GM12872 (cell line): ENCODE measurements around the gene FLYWCH1.

Source experiments
- TF ChIP-seq, protein P1 (sequence below): IDR thresholded peaks from 3 replicates; pipeline ENCODE4 v1.5.1; 2011; ENCODE audit warnings: low read depth, mild to moderate bottlenecking, low read length, moderate library complexity; ENCODE audit not compliant: insufficient read depth

The FLYWCH1 gene, protein sequence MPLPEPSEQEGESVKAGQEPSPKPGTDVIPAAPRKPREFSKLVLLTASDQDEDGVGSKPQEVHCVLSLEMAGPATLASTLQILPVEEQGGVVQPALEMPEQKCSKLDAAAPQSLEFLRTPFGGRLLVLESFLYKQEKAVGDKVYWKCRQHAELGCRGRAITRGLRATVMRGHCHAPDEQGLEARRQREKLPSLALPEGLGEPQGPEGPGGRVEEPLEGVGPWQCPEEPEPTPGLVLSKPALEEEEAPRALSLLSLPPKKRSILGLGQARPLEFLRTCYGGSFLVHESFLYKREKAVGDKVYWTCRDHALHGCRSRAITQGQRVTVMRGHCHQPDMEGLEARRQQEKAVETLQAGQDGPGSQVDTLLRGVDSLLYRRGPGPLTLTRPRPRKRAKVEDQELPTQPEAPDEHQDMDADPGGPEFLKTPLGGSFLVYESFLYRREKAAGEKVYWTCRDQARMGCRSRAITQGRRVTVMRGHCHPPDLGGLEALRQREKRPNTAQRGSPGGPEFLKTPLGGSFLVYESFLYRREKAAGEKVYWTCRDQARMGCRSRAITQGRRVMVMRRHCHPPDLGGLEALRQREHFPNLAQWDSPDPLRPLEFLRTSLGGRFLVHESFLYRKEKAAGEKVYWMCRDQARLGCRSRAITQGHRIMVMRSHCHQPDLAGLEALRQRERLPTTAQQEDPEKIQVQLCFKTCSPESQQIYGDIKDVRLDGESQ

DNA sequence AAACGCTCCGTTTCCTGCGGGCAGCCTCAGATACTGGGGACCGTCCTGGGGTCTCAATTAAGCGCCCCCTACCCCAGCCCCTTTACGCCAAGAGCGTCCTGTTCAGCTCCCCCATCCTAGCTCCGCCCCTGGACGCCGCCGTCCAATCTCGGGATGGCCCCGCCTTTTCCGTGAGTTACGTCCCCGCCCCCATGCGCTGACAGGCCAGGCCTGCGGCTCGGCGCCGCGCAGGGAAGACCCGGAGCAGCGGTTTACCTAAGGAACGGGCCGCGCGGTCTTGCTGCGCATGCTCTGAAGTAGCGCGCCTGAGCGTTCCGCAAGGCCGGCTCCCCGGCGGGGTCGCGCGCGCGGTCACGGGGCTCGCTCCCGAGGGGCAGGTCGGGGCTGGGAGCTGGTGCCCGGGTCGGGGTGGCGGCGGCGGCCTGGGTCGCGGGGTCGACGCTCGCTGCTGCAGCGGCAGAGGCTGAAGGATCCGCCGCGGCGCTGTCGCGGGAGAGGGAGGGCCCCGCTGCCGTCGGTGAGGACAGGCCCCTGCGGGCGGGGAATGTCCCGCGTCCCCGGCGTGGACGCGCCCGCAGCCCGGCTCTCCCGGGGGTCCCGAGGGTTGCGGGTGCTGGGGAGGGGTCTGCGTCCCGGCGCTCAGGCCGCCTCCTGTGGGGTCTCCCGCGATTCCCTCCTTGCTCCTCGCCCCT, at the start of gene FLYWCH1:
TSS of gene FLYWCH1 (plus strand) at position 294 of the 692 bp plus-strand sequence. CDS start 17,755 bp downstream, outside the sequence.
- TF ChIP-seq, protein P1, sequence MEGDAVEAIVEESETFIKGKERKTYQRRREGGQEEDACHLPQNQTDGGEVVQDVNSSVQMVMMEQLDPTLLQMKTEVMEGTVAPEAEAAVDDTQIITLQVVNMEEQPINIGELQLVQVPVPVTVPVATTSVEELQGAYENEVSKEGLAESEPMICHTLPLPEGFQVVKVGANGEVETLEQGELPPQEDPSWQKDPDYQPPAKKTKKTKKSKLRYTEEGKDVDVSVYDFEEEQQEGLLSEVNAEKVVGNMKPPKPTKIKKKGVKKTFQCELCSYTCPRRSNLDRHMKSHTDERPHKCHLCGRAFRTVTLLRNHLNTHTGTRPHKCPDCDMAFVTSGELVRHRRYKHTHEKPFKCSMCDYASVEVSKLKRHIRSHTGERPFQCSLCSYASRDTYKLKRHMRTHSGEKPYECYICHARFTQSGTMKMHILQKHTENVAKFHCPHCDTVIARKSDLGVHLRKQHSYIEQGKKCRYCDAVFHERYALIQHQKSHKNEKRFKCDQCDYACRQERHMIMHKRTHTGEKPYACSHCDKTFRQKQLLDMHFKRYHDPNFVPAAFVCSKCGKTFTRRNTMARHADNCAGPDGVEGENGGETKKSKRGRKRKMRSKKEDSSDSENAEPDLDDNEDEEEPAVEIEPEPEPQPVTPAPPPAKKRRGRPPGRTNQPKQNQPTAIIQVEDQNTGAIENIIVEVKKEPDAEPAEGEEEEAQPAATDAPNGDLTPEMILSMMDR = no peak

DNA sequence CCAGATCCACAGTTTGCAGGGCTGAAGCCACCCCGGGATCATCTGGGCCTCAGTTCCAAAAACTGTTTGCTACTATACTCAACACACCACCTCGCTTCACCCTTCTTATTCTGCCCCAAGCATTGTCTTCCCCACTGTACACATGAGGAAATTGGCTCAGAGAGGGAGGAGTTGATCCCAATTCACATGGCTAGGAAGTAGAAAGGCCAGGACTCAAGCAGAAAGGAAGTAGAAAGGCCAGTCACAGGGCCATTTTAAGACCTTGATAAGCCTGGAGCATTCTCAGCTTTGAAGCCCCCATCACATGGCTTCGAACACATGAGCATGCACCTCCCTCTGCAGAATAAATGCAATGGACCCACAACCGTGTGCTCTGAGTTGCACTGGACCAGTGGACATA, 46.1 kb upstream of the FLYWCH1 start:
- TF ChIP-seq, protein P1 = no peak

DNA sequence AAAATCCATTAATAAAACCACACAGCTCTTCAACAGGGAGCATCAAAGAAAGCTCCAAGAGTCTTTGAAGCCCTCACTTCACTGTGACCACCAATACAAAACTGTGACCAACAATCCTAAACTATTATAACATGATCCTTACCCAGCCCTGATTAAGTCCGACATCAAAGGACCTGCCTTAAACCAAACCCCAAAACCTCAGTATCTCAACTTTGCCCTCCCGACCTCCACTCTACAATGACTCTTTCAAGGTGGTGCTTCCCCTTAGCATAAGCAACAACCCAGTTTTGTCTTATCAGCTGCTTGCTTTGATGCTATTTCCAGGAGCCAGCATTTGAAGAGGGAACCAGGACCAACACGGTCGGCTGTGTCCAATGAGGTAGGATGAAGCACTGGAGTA, 45.3 kb upstream of the FLYWCH1 start:
- TF ChIP-seq, protein P1 = no peak

DNA sequence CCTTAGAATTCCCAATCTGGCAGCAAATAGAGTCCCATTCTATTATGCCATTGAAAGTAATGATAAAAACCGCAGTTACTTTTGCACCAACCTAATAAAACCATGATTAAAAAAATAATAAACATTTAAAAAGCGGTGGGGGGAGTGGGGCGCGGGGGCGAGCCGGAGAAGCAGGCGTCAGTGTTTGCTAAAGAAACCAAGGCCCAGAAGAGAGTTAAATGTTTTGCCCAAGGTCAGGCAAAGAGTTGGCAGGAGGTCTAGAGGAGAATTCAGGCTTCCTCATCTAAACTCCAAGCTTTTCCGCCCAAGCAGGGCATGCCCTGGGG, 44.1 kb upstream of the FLYWCH1 start:
- TF ChIP-seq, protein P1 = no peak

DNA sequence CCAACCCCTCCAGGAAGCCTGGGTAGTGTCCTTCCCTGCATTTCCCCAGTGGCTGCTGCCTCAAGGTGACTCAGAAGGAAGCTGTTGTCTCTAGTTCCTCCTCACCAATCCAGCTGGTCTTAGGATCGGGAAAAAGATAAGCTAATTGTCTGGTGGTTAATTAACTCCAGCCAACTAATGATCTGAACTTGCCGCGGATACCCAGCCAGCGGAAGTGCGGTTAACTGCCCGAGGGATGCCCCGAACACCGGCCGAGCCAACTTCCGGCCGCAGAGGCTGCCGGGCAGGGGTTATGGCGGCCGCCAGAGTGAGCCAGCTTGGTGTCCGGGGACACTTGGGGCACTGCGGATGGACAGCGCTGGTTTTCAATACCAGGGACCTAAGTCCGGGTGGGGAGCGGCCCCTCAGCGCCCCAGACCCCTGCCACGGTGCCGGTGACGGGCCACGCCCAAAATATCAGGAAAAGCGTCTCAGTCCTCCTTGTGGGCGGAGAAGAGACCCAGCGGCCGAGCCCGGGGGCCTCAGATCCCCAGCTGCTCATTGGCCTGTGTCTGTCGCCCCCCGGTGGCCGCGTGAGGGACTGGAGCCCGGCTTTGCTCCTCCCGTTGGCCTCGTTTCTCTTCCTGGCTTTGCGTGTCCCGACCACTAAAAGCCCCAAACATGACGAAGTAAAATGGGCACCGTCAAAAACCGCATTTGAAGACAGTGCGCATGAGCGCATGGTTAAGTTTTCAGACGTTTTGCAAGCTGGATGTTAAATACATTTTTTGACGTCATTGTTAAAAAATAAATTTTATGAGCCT, 43.5 kb upstream of the FLYWCH1 start:
- TF ChIP-seq, protein P1 = peak; percentile 94

DNA sequence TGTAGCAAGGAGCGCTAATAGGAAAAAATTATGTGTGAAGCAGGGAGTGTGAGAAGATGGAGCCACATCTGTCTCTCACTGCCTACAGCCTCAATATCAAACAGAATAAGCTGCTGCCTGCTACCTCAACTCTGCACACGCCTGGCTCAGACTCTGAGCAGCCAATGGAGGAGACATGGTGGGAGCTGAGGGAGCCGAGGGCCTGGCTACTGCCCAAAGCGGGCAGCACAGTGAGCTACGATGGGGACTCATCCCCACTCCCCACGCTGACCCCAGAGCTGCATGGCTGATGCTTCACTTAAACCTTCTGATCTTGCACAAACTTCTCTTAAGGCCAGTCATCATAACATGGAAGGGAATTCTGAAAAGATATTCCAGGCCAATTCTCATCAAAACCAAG, 39.8 kb upstream of the FLYWCH1 start:
- TF ChIP-seq, protein P1 = no peak
